Smooth muscle cell (in vitro differentiated cells): ENCODE measurements around the gene MYLK. TPM values are rescaled to one million over a fixed set of nuclear protein-coding genes. Genes with fewer than 3 reads are reported as not detected.

ENCODE experiments used
- DNase-seq: peaks from one replicate; lab custom pipeline; 2025; ENCODE audit not compliant: unreplicated experiment; lab: John Stamatoyannopoulos, UW
- H2AFZ ChIP-seq: fragments of 200-600 bp; sonication (generic); 2 replicates; pipeline ENCODE4 v1.6.0; 2016; ENCODE audit warnings: antibody characterized with exemption, low read depth, mild to moderate bottlenecking
- H3F3A ChIP-seq: fragments of 200-600 bp; sonication (generic); 2 replicates; pipeline ENCODE4 v1.6.0; 2017; ENCODE audit warnings: antibody characterized with exemption, low read depth
- H3K27ac ChIP-seq: fragments of 200-600 bp; sonication (generic); 2 replicates; pipeline ENCODE4 v1.5.1; 2016; ENCODE audit warnings: low read depth, mild to moderate bottlenecking
- H3K27me3 ChIP-seq: fragments of 200-600 bp; sonication (generic); 2 replicates; pipeline ENCODE4 v1.6.1; 2016; ENCODE audit warnings: low read depth, mild to moderate bottlenecking
- H3K36me3 ChIP-seq: fragments of 200-600 bp; sonication (generic); 2 replicates; pipeline ENCODE4 v1.5.1; 2016; ENCODE audit warnings: low read depth
- H3K4me1 ChIP-seq: fragments of 200-600 bp; sonication (generic); 2 replicates; pipeline ENCODE4 v1.5.1; 2016; ENCODE audit warnings: low read depth
- H3K4me2 ChIP-seq: fragments of 200-600 bp; sonication (generic); 2 replicates; pipeline ENCODE4 v1.6.0; 2016; ENCODE audit warnings: mild to moderate bottlenecking
- H3K4me3 ChIP-seq: fragments of 200-600 bp; sonication (generic); 2 replicates; pipeline ENCODE4 v1.5.1; 2016; ENCODE audit warnings: mild to moderate bottlenecking
- H3K79me2 ChIP-seq: fragments of 200-600 bp; sonication (generic); 2 replicates; pipeline ENCODE4 v1.6.0; 2016; ENCODE audit warnings: low read depth, mild to moderate bottlenecking
- H3K9ac ChIP-seq: fragments of 200-600 bp; sonication (generic); 2 replicates; pipeline ENCODE4 v1.6.0; 2016; ENCODE audit warnings: low read depth
- H3K9me3 ChIP-seq: fragments of 200-600 bp; sonication (generic); replicated peaks from 2 replicates; pipeline ENCODE4 v1.5.1; 2016; ENCODE audit warnings: low read depth
- H4K20me1 ChIP-seq: fragments of 200-600 bp; sonication (generic); 2 replicates; pipeline ENCODE4 v1.6.0; 2016; ENCODE audit warnings: low read depth
- CTCF ChIP-seq: fragments of 200-600 bp; sonication (generic); IDR thresholded peaks from 2 replicates; pipeline ENCODE4 v1.5.1; 2017; ENCODE audit warnings: borderline replicate concordance, mild to moderate bottlenecking, antibody characterized with exemption; ENCODE audit not compliant: insufficient read depth, poor library complexity, severe bottlenecking
- WGBS: methylation state at CpG from one replicate; pipeline ENCODE4 v1.1.7; 2016; ENCODE audit warnings: low lambda C conversion rate; 5-methylcytosine and 5-hydroxymethylcytosine counted together
- polyA plus RNA-seq: library from polyadenylated mRNA; unstranded; fragments of >200 nt; fragmentation: Nextera tagmentation; extraction: Ambion mirVana; gene quantifications from 2 replicates; pipeline ENCODE4 v1.2.1, GENCODE V29; 2016
- total RNA-seq: library from RNA; depleted of rRNA; stranded (reverse); fragments of >200 nt; gene quantifications from 2 replicates; pipeline ENCODE4 v1.2.3, GENCODE V29; 2014

Gene MYLK
- total and polyA plus RNA-seq, 2 experiments from 2014 or later = 13.6 to 25.5 TPM

- no peak overlapping the region for H3K27ac ChIP-seq
- no peak overlapping the region for H3K9ac ChIP-seq
- DNase-seq = no peak
- WGBS = 81% methylated on average over 3 of the region's 3 CpGs
- peaks cover 20% of the 10 kb centered on the region for H3K4me1 ChIP-seq
- no peak for TF ChIP-seq CTCF
- no peaks in the 10 kb centered on the region for H3K9me3 ChIP-seq
- no peak overlapping the region for H3K4me3 ChIP-seq
- H3F3A ChIP-seq = no peaks in the 10 kb centered on the region
- no peak overlapping the region for H2AFZ ChIP-seq
- H3K27me3 ChIP-seq = no peaks in the 10 kb centered on the region
- no peak overlapping the region for H3K4me2 ChIP-seq
- H4K20me1 ChIP-seq = no peaks in the 10 kb centered on the region
- H3K36me3 ChIP-seq = no peaks in the 10 kb centered on the region
- H3K79me2 ChIP-seq = peaks cover 26% of the 10 kb centered on the region
These were observed 301.8 kb downstream of the MYLK start for GRCh38 chr3:123582315-123582714.

GRCh38 chr3:123576122-123576521 lies 308.0 kb downstream of the MYLK start:
- Histone ChIP-seq H3K9ac (no peak overlapping the region), H3K4me1 (no peaks in the 10 kb centered on the region), H2AFZ (peak overlapping the region; percentile 32), H3K4me2 (peak overlapping the region; percentile 46), H3F3A (no peaks in the 10 kb centered on the region), H3K27ac (peak overlapping the region; percentile 40), H3K4me3 (no peak overlapping the region), H3K79me2 (peaks cover 4% of the 10 kb centered on the region), H4K20me1 (no peaks in the 10 kb centered on the region), H3K36me3 (no peaks in the 10 kb centered on the region), H3K9me3 (no peaks in the 10 kb centered on the region), H3K27me3 (no peaks in the 10 kb centered on the region)
- DNase-seq = no peak
- 93% methylated on average over 3 of the region's 3 CpGs for WGBS
- no peak for TF ChIP-seq CTCF

- H3K27ac ChIP-seq = no peak overlapping the region
- peaks cover 8% of the 10 kb centered on the region for H3K79me2 ChIP-seq
- no peaks in the 10 kb centered on the region for H3K9me3 ChIP-seq
- no peak overlapping the region for H3K9ac ChIP-seq
- TF ChIP-seq CTCF = no peak
- H4K20me1 ChIP-seq = peaks cover 12% of the 10 kb centered on the region
- no peak overlapping the region for H3K4me3 ChIP-seq
- no peak overlapping the region for H3K4me2 ChIP-seq
- H2AFZ ChIP-seq = no peak overlapping the region
- H3K27me3 ChIP-seq = no peaks in the 10 kb centered on the region
- no peaks in the 10 kb centered on the region for H3K4me1 ChIP-seq
- 98% methylated on average over 2 of the region's 2 CpGs for WGBS
- no peaks in the 10 kb centered on the region for H3K36me3 ChIP-seq
- H3F3A ChIP-seq = no peaks in the 10 kb centered on the region
- DNase-seq = no peak
These were observed 312.2 kb downstream of the MYLK start for GRCh38 chr3:123571973-123572365.

- Histone ChIP-seq H3K9ac (no peak overlapping the region), H3K9me3 (no peaks in the 10 kb centered on the region), H3K27me3 (no peaks in the 10 kb centered on the region), H3K36me3 (no peaks in the 10 kb centered on the region), H3K4me2 (no peak overlapping the region), H3K79me2 (peaks cover 8% of the 10 kb centered on the region), H4K20me1 (peaks cover 12% of the 10 kb centered on the region), H3K4me1 (no peaks in the 10 kb centered on the region), H3K27ac (no peak overlapping the region), H3K4me3 (no peak overlapping the region), H3F3A (no peaks in the 10 kb centered on the region), H2AFZ (no peak overlapping the region)
- 35% methylated on average over 4 of the region's 4 CpGs for WGBS
- no peak for DNase-seq
- no peak for TF ChIP-seq CTCF
These were observed 312.7 kb downstream of the MYLK start for GRCh38 chr3:123571264-123571972.
